Measurements from ENCODE around the gene MAGI1.
"Not testable (repeated sequence)": the region's sequence is repeated elsewhere in the genome, so short reads cannot be mapped to it uniquely, and the experiment has no call there.

MAGI1 gene

GRCh38 chr3:65607965-65608460, 430.7 kb downstream of the MAGI1 start:
- not testable (repeated sequence) for DNase-seq

- DNase-seq = no peak
Measured at GRCh38 chr3:65607101-65607500, 431.6 kb downstream of the MAGI1 start.

- DNase-seq = no peak
Measured at GRCh38 chr3:65605876-65606432, 432.8 kb downstream of the MAGI1 start.

GRCh38 chr3:65604863-65605526, 433.7 kb downstream of the MAGI1 start:
- no peak for DNase-seq

GRCh38 chr3:65603631-65604030, 435.1 kb downstream of the MAGI1 start:
- DNase-seq = no peak

GRCh38 chr3:65600888-65601287, 437.8 kb downstream of the MAGI1 start:
- no peak for DNase-seq

- no peak for DNase-seq
Measured at GRCh38 chr3:65597952-65598413, 440.7 kb downstream of the MAGI1 start.

GRCh38 chr3:65597226-65597951, 441.3 kb downstream of the MAGI1 start:
- DNase-seq = no peak

GRCh38 chr3:65596571-65597225, 442.0 kb downstream of the MAGI1 start:
- no peak for DNase-seq

GRCh38 chr3:65596029-65596300, 442.8 kb downstream of the MAGI1 start:
- DNase-seq = no peak

GRCh38 chr3:65595222-65596028, 443.3 kb downstream of the MAGI1 start:
- no peak for DNase-seq

GRCh38 chr3:65593780-65594752, 444.7 kb downstream of the MAGI1 start:
- DNase-seq = no peak

GRCh38 chr3:65591313-65591712, 447.4 kb downstream of the MAGI1 start:
- no peak for DNase-seq

GRCh38 chr3:65588884-65589283, 449.8 kb downstream of the MAGI1 start:
- no peak for DNase-seq

GRCh38 chr3:65587650-65588439, 450.9 kb downstream of the MAGI1 start:
- DNase-seq = no peak

GRCh38 chr3:65584913-65585312, 453.8 kb downstream of the MAGI1 start:
- DNase-seq = no peak

GRCh38 chr3:65584002-65584401, 454.7 kb downstream of the MAGI1 start:
- DNase-seq = no peak

GRCh38 chr3:65583188-65583587, 455.5 kb downstream of the MAGI1 start:
- no peak for DNase-seq

GRCh38 chr3:65582012-65582717, 456.6 kb downstream of the MAGI1 start:
- DNase-seq = no peak

GRCh38 chr3:65581313-65581712, 457.4 kb downstream of the MAGI1 start:
- no peak for DNase-seq

Measured in T-helper 2 cell (primary cell).